ENCODE results near the gene DNER. TPM values are rescaled to one million over a fixed set of nuclear protein-coding genes. Genes with fewer than 3 reads are reported as not detected.

The DNER gene
- total and polyA plus RNA-seq, 2 donors from 2014 or later: 16.5 to 21.9 TPM

- Histone ChIP-seq H3K4me3 (ENCODE audit: low read length in 3 of 3) (no peak overlapping the region), H3K9me3 (ENCODE audit: control insufficient read depth in 2 of 3, insufficient read depth in 1 of 3, low read length in 3 of 3) (no peaks in the 10 kb centered on the region), H3K9ac (ENCODE audit: low read length in 3 of 3) (no peak overlapping the region), H3K36me3 (ENCODE audit: control insufficient read depth in 2 of 3, insufficient read depth in 3 of 3, low read length in 3 of 3) (no peaks in the 10 kb centered on the region), H3K27me3 (ENCODE audit: control insufficient read depth, insufficient read depth, low read length) (no peaks in the 10 kb centered on the region), H3K27ac (ENCODE audit: low read depth in 2 of 2, low read length in 2 of 2) (no peak overlapping the region), H3K4me1 (ENCODE audit: control insufficient read depth in 2 of 3, insufficient read depth in 2 of 3, low read depth in 1 of 3, low read length in 3 of 3) (no peaks in the 10 kb centered on the region)
- no peak for FAIRE-seq
- DNase-seq: no peak
- intact Hi-C loops (cut with DNase I): no loop called here
- no peak for TF ChIP-seq CTCF (IDR thresholded peaks at IDR 0.05; ENCODE audit: borderline replicate concordance, extremely low read depth, insufficient read depth)
Observed at GRCh38 chr2:229578052-229578846, 136.1 kb downstream of the DNER start.

GRCh38 chr2:229575569-229576315, 138.6 kb downstream of the DNER start:
- H3K9ac ChIP-seq (ENCODE audit: low read length in 3 of 3): no peak overlapping the region

DNA sequence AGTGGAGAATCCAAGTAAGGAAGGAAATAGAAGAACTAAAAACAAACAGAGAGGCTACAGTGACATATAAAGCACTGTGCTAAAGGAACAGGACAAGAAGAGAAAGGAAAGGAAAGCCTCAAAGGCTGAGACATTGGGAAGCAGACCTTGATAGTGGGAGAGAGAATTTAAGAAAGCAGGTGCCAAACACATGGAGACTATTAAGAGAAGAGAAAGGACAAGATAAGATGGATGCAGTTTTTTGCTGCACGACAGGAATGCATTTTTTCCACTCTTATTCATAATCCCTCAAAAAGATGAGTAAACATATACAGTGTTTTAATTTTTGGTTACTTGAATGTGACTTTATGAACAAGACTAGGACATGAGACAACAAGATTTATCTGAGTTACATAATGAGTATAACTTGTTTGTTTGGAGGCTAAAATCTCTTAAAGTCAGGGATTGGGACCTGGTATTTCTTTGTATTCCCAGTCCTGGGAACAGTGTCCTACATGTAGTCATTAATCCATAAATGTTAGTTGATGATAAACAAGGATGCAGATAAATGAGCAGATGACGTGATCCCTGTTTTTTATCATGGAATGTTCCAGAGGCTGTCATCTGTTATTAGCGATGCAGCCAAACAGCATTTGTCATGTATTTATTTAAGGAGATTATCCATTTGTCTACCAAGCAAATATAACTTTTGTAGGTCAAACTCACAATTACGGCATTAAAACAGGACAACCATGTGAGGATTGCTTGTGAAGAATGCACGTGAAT, 141.7 kb downstream of the DNER start:
- no peak for TF ChIP-seq CTCF (IDR thresholded peaks at IDR 0.05; ENCODE audit: borderline replicate concordance, extremely low read depth, insufficient read depth)
- no peaks in the 10 kb centered on the region for H3K27me3 ChIP-seq (ENCODE audit: control insufficient read depth, insufficient read depth, low read length)
- no peak overlapping the region for H3K4me3 ChIP-seq (ENCODE audit: low read length in 3 of 3)
- no peak overlapping the region for H3K9ac ChIP-seq (ENCODE audit: low read length in 3 of 3)
- intact Hi-C loops (cut with DNase I): no loop called here
- no peaks in the 10 kb centered on the region for H3K9me3 ChIP-seq (ENCODE audit: control insufficient read depth in 2 of 3, insufficient read depth in 1 of 3, low read length in 3 of 3)
- FAIRE-seq (no peak), DNase-seq (no peak)
- H3K4me1 ChIP-seq (ENCODE audit: control insufficient read depth in 2 of 3, insufficient read depth in 2 of 3, low read depth in 1 of 3, low read length in 3 of 3): no peaks in the 10 kb centered on the region
- no peak overlapping the region for H3K27ac ChIP-seq (ENCODE audit: low read depth in 2 of 2, low read length in 2 of 2)
- no peaks in the 10 kb centered on the region for H3K36me3 ChIP-seq (ENCODE audit: control insufficient read depth in 2 of 3, insufficient read depth in 3 of 3, low read length in 3 of 3)

More at GRCh38 chr2:229575569-229576315, 138.6 kb downstream of the DNER start:
- FAIRE-seq: no peak
- Histone ChIP-seq H3K36me3 (ENCODE audit: control insufficient read depth in 2 of 3, insufficient read depth in 3 of 3, low read length in 3 of 3) (no peaks in the 10 kb centered on the region), H3K27ac (ENCODE audit: low read depth in 2 of 2, low read length in 2 of 2) (no peak overlapping the region), H3K9me3 (ENCODE audit: control insufficient read depth in 2 of 3, insufficient read depth in 1 of 3, low read length in 3 of 3) (no peaks in the 10 kb centered on the region), H3K4me3 (ENCODE audit: low read length in 3 of 3) (no peak overlapping the region), H3K4me1 (ENCODE audit: control insufficient read depth in 2 of 3, insufficient read depth in 2 of 3, low read depth in 1 of 3, low read length in 3 of 3) (no peaks in the 10 kb centered on the region), H3K27me3 (ENCODE audit: control insufficient read depth, insufficient read depth, low read length) (no peaks in the 10 kb centered on the region)
- intact Hi-C loops (cut with DNase I): no loop called here
- TF ChIP-seq CTCF (IDR thresholded peaks at IDR 0.05; ENCODE audit: borderline replicate concordance, extremely low read depth, insufficient read depth): no peak
- no peak for DNase-seq

Data from kidney (tissue), 14 donors.